CD4-positive, alpha-beta T cell treated with Interleukin-15 for 4 hours (primary cell): ENCODE data around the gene PAX9.

Experiments
- DNase-seq: peaks from one replicate; pipeline ENCODE4 v3.0.0-alpha.2; 2020; ENCODE audit warnings: low spot score

The PAX9 gene

DNA sequence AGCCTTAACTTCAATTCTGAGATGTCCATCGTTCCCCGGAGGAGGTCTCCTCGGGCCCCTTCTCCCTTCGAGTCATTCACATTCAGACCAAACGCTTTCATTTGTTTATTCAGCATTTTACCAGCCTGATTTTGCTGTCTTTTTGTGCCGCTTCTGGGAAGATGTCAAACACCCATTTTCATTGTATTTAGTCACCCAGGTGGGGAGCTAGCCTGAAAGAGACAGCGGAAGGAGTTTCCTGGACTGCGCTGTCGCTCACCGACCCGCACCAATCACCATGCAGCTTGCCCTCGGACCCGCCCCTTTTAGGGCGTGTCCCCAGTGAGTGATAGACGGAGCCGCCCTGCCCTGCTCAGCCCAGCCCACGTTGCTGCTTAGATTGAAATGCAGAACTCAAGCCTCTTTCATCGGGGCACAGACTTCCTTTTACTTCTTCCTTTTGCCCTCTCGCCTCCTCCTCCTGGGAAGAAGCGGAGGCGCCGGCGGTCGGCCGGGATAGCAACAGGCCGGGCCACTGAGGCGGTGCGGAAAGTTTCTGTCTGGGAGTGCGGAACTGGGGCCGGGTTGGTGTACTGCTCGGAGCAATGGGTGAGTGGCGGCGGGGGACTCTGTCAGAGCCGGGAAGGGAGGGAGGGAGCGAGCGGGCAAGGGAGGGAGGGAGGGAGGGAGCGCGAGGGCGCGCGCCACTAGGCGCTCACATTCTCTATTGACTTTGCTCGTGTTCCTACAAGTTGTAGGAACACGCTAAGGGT is at the start of gene PAX9:
PAX9 (plus strand) TSS at position 355 of the 752 bp plus-strand sequence; CDS start at position 585, 230 bp downstream.
- DNase-seq = peak; percentile 23

DNA sequence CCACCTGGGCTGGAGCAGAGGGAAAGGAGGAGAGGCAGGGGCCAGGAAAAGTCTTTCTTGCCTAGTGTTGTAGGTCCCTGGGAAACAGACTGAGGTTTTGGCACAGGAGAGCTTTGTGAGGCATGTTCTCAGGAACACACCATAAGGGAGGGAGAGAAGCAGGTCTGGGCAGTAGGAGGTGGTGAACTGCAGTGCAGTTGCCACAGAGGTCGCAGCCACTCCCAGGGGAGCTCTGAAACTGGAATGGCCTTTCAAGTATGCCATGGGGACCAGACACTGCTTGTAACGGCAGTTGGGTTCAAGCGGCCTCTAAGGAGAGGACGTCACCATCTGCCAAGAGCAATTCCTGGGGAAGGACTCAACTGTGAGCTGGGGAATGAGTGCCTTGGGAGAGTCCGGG is 43.8 kb upstream of the PAX9 start:
- DNase-seq = no peak

DNA sequence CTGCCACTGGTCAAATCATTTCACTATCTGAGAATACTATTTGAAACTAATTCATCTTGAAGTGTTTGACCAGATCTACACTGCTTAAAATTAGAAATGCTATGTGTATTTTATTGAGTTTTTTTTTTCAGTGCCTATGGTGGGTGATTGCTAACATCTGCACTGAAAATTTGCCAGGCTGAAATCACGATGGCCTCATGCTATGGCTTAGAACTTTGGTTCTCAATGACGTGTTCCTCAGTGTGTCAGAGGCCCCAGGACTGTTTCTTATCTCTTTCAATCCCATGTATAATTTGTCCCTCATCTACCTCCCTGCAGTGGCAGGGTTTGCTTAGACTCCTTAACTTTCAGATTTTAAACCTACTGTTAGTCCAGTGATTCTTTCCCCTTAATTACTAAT is 43.0 kb upstream of the PAX9 start:
- DNase-seq = no peak

DNA sequence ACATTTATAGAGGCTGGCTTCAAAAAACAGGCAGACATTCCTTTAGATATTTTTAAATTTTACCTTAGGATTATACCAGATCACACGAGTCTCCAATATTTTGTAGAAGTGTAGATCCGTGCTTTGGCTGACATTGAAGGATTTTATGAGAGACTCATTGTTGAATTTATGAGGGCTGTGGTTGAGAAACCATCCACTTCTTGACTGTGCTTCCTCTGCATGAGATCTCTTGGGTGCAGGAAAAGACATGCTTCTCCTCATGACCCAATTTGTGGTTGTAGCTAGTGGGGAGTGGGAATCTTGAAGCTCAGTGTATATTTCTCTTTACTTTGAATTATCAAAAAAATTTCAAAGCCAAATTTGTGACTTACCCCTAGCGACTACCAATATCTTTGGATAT is 42.5 kb upstream of the PAX9 start:
- no peak for DNase-seq

DNA sequence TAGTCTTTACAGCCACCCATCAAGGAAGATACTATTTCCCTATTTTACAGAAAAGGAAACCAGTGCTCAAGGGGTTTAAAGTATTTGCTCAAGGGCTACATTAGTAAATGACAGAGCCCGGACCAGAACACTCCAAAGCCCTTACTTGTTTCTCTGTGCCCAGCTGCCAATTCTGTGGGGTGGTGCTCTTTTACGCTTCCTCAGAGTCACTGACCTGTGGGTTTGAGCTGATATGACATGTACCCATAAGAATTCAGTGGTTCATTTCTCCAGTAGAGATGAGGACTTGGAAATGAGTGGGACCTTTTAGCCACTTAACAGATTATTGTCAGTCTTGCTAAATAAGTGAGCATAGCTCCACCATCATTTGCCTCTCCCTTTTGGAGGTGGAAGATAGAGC is 41.8 kb upstream of the PAX9 start:
- no peak for DNase-seq

DNA sequence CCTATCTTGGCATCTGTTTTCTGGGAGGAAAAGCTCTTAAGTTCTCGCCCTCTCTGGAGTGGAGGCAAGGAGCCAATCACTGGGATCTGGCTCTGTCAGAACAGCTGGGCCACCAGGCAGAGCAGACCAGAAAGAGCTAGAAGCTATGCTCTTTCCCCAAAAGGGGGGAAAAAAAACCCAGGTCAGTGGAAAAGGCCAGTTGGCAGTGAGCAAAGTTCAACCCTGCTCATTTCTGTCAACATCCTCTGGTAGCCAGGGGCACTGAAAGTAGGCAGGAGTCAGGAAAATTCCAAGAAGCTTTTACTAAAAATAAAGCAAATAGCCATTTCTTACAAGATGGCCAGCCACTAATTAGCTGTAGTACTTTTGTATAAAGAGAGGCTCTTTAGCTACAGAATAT is 36.6 kb upstream of the PAX9 start:
- DNase-seq = no peak

DNA sequence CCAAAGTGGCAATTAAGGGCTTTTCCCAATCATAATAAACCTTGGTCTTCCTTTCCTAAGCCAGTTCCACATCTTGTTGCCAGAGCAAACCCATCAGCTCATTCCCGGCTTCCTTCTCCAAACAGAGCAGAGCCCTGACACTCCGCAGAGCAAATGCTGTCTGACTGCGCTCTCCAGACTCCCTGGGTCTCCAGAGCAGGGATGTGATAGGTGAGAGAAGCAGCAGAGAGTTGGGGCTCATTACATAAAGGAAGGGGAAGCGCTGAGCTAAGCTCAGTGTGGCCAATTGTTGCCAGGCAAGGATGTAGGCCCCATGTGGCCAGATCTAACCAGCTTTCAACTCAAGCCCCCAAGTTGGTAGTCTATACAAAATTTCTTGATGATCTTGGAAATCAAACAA is 36.2 kb upstream of the PAX9 start:
- DNase-seq = no peak

DNA sequence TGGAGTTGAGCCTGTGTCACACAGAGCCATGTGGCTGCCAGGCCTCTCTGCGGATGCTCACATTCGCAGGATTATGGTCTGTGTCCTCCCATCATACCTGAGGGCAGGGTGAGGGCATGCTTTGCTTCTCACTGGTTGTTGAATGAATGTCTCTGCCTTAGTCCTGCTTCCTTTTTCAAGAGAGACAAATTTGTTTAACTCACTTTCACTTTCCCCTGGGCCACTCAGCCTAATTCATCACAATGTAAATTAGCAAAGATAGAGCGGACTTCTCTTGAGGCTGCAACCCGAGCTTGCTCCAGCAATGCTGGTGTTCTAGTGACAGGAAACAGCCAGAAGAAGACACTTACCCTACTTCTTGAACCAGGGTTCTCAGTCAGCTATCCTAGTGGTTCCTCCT is 35.5 kb upstream of the PAX9 start:
- no peak for DNase-seq

DNA sequence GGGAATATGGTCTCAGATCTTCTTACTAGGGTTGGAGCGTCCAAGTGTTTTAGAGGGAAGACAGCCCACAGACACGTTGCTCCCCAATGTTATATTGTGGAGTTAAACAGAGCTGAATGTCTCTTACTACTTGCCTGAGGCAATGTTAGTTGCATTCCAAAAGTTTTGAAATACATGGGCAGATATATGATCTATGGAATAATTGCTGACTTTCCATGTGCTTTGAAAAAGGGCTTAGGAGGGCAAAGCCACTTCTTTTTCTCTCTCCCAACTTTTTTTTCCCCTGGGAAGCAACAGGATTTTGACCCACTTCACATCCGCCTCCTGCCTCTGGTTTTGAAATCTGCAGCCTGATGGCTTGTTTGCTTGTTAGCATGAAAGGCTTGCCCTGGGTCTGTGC is 33.7 kb upstream of the PAX9 start:
- DNase-seq = no peak

DNA sequence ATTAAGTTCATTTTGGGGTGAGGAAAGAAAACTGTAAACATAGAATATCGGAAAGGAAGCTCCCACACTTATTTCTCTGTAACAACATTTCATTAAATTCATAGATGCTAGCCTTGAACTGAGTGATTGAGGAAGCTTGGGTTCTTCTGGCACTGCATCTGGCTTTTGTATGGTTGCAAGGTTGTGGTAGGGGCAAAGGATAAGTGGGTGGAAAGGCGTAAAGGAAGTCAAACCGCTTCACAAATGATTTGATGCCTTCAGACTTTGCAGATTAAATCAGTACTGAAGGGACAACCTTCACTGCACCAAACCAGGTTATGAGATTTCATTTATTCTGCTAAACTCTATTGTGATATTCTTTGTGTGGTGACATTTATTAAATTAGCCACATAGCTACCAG is 28.1 kb upstream of the PAX9 start:
- no peak for DNase-seq

DNA sequence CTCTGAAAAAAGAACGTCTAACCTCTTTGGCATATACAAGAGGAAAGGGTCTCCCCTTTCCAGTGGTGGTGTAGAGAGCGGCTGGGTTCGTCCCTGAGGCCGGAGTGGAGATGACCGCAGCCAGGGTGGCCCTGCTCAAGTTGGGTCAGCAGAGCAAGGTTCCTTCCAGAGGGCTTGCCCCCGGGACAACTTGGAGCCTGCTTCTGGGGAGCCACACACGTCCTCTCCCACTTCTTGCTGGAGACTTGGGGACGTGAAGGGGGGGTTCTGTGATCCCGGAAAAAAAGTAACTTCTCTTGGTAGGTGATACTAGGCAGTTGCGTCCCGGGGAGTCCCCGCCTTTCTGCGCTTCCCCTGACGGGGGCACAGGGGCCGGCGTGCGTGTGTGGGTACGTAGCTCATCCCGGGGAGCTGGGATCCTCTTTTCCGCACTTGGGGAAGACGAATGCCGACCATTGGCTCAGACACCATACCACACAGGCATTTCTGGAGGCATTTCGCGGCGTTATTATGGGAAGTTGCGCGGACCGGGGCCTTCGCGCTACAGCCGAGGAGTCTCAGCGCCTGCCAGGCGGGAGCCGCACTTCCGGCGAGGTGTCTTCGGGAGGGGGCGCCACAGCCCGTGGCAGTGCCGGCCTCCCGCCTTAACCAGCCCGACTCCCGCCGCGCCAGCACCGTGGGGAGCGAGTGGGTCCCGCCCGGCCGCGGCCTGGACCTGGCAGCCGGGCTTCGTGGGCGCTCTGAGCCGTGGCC is 14.8 kb upstream of the PAX9 start:
- no peak for DNase-seq

DNA sequence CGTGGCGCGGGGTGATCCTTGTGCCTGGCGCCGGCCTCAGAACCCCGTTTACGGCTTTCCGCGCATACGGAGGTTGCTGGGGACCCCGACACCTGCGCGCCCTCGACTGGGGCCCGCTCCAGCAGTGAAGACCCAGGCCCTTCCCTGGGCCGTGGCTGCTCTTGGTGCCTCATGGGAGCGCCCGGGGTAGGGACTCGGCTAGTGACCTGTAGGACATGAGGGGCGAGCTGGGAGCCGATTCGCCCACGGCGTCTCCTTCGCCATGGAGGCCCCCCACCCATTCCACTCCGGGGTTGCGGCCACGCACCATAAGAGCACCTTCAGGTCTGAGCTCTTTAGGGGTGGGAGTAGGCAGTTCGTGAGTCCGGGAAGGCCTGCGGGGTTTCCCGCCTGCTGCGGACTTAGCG is 14.2 kb upstream of the PAX9 start:
- no peak for DNase-seq

DNA sequence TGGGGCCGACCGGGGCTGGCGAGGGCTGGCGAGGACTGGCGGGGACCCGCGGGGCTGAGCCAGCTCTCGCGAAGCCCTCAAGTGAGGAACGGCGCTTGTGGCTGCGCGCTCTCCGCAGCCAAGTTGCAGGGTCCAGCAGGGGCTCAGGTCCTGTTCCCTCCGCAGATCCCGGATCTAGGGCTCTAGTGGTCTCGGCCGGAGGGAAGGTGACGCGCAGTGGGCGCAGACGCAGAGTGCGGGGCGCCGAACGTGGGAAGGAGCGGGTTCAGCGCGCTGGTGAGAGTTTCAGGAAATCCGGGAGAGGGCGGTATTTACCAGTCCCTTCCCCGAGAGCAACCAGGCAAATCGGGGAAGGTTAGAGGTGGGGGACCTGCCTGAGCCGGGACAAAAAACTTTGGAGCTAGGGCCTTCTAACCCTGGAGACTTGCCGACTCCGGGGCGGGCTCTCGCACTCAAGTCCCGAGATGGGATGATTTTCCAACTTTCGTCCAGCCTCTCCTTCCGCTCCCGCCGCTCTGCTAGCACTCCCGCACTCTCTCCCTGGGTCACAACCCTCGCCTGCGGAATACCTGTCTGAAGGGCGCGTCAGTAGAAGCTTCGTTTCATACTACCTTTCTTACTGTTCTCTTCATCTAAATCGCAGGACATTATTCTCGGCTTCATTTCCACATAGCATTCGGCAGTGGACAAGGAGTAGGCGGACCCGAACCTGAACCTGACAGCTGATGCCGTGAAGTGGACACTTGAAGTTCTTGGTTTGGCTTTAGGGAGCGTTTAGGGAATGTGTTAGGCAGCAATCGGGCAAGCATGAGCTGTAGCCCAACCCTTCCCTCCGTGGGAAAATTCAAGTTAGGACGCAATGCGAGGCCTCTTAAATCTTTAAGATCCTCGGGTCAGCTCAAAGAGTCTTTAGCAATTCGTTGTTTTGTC is 13.6 kb upstream of the PAX9 start:
- DNase-seq = no peak

DNA sequence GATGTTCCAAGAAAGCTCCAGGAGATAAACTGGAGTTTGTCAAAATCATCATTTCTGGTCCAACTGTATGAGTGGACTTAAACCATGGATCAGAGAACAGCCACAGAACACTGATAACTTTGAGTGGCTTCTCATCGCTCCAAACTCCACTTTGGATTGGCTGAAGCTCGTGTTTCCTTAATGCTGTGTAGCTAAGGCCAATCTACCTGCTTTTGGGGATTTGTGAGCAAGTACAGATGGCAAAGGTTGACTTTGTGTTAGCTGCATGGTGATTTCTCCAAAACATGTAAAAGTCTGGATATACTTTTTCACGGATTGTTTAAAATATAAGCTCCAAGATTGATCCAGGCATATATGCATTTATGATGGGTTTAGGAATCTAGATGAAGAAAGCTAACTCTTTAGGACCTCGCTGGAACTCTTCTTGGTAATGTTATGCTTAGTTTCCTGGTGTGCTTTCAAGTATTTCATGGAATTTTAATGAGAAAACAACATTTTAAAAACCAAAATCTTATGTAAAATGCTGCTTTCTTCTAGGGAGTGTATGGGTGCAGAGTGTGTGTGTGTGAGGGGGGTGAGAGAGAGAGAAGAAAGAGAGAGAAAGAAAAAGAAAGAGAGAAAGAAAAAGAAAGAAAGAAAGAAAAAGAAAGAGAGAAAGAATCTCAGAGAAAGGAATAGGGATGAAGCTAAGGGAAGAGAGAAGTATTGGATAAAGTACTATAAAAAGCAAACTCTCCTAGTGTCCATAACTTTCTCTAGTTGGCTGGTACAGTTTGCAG is 11.6 kb upstream of the PAX9 start:
- no peak for DNase-seq

DNA sequence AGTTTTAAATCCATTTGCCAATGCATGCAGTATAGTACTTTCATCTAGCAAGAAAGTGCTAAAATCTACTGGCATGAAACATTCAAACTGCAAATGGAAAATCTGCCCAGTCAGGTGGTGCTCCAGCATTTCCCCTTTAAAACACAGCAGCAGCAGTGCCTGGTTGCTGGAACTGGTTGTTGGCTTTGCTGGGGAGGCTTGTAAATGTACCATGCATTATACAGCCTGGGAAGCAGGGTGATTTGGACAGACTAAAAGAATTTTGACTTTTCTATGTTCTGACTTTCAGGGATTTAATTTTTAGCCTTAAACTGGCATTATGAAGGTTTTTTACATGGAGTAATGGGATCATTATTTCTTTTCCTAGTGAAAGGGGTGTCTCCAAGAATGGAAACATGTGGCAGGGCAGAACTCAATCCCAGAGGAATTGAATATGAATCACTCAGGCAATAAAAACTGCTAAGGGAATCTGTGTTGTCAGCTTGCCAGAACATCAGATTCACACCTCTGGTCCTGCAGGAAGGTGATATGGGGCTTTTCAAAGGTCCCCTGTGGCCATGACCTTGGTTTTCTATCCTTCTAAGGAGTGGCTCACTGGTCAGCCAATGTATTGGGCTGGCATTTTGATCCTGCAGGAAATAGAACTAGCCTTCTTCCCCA is 9.0 kb upstream of the PAX9 start:
- no peak for DNase-seq

DNA sequence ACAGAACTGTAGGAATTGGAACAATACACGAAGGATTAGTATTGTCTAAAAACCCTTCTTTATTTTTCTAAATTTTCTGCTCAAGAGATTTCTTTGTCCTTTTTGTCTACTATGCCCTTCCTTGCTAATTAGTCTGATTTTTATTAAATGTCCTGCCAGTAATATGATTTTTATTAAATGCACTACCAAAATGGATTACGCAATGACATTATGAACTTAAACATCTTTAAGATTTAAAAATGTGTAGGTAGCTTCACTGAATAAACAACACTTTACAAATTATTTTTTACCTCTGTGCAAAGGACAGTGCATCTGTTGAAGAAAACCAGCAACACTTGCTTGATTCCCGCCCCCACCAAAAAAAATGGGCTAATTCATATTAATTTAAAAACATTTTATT is 8.2 kb upstream of the PAX9 start:
- DNase-seq = no peak

DNA sequence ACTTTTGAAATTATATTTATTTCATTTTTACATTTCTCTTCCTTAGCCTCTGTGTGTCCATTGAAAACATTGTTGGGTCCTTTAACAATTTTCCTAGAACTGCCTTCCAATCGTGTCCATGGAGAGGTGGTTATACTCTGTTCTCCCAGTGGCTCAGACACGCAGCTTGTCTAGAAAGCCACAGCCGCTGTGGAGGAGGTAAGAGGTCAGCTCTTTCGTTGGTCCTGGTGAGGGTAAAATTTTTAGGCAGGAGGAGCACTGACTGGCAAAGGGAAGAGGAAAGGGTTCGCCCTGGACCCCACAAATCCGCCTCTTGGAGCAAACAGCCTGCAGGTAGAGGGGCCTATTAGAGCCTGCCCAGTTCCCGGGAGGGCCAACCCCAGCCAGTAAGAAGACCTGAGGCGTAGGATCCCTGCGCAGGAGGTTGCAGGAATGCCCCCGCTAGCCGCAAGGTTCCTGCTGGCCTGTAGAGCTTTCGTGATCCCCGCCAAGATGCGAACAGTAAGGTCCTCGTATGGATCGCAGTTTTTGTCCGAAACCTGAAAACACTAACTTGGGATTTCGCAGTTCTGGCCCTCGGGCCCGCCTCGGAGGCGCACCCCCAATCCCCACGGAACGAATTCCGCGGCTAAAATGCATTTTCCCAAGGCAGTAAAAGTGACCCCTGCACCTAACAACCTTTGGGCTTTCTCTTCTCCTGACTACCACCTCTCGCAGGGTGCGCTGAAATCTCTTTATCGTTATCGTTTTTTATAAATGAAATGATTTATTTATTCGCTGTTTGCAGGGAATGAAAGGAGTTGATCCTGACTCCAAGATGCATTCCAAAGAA is 7.5 kb upstream of the PAX9 start:
- no peak for DNase-seq

DNA sequence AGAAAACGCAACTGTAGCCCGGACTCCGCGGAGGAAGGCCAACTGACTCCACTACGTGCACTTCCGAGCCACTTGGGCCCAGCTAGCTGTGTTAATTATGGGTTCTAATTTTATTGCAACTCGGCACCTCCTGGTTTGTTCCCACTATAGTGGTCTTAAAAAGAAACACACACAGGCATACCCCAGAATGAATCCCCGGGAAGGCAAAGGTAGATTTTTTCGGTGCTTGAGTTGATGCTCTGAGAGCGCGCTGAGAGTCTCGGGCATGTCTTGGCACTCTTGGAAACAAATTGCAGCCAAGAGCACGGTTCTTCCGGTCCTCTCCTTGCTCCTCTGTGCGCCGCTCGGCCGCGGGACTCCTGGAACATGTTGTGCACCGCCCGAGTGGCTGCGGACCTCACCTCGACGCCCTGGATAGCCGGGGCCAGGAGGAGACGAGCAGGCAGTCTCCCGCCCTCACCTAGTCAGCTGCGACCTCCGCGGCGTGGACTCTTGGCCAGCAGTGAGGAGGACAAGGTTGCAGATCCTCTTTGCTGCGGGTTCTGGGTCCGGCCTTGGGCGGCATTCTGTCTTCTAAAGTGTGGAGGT is 6.8 kb upstream of the PAX9 start:
- no peak for DNase-seq

DNA sequence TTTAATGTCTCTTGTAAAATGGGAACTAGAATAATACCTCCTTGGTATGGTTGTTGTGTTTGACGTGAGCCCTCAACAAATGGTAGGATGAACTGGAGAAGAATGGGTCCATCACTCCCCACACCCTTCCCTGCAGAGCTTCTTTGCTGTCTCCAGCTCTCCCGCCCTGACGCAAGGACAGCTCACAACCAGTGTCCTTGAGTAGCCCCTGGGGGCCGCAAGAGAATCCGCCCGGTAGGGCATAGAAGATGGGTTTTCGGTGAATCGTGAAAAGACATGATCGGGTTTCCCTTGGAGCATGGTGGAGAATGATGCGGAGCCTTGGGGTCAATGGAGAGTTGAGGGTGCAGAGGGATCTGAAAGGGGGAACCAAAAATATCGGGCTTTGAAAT is 6.1 kb upstream of the PAX9 start:
- no peak for DNase-seq
